AG09309 (cell line): Measurements from ENCODE around the gene RTP5.

Experiments
- DNase-seq: peaks from one replicate; pipeline ENCODE4 v3.0.0-alpha.2; 2010; ENCODE audit warnings: low read depth
- H3K4me3 ChIP-seq: 2 replicates; pipeline ENCODE4 v1.5.1; 2011; ENCODE audit warnings: mild to moderate bottlenecking, low read depth, low read length, moderate library complexity; ENCODE audit not compliant: control insufficient read depth
- CTCF ChIP-seq: IDR thresholded peaks from 2 replicates; pipeline ENCODE4 v1.5.1; 2011; ENCODE audit warnings: mild to moderate bottlenecking, low read depth, low read length, inconsistent platforms; ENCODE audit not compliant: insufficient read depth, control insufficient read depth; ENCODE audit errors: missing control alignments

The RTP5 gene

DNA sequence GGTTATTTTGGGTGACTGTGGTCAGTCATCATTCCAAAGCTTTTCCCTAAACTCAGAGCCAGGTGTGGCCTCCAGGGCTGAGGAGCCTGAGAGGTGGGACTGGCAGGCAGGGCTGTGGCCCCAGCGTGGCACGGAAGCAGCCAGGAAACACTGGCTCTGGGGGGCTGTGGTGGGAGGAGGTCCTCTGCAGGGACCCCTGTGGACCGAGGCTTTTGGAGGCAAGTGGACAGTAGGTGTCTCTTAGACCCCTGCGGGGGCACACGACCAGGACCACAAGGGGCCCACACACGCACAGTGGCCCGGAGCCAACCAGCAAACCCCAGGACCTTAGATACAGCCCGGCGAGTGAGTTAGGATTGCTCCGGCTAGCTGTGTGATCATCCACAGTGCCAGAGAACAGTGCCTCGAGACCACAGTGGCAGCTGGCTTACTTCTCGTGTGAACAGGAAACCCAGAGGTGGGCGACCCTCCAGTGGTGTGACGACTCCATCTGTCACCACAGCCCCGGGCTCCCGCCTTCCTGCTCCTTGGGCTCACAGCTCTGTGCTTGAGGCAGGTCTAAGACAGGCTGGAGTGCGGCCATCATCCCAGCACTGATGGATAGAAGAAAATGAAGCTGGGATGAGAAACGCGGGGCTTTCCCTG is 1.6 kb upstream of the RTP5 start:
- no peak overlapping the region for H3K4me3 ChIP-seq
- no peak for DNase-seq

GRCh38 chr2:241868661-241869081 is 858 bp upstream of the RTP5 start:
- no peak overlapping the region for H3K4me3 ChIP-seq

More for the DNA sequence above, 1.6 kb upstream of the RTP5 start:
- no peak for TF ChIP-seq CTCF

GRCh38 chr2:241870081-241870541 is 582 bp downstream of the RTP5 start:
- no peak for TF ChIP-seq CTCF
- DNase-seq, result no peak

More at GRCh38 chr2:241868661-241869081, 858 bp upstream of the RTP5 start:
- DNase-seq, result no peak
- no peak for TF ChIP-seq CTCF

GRCh38 chr2:241870611-241871537 is 1.3 kb downstream of the RTP5 start:
- H3K4me3 ChIP-seq, result no peak overlapping the region
- TF ChIP-seq CTCF, result no peak
- DNase-seq, result no peak

More at GRCh38 chr2:241870081-241870541, 582 bp downstream of the RTP5 start:
- H3K4me3 ChIP-seq, result no peak overlapping the region

DNA sequence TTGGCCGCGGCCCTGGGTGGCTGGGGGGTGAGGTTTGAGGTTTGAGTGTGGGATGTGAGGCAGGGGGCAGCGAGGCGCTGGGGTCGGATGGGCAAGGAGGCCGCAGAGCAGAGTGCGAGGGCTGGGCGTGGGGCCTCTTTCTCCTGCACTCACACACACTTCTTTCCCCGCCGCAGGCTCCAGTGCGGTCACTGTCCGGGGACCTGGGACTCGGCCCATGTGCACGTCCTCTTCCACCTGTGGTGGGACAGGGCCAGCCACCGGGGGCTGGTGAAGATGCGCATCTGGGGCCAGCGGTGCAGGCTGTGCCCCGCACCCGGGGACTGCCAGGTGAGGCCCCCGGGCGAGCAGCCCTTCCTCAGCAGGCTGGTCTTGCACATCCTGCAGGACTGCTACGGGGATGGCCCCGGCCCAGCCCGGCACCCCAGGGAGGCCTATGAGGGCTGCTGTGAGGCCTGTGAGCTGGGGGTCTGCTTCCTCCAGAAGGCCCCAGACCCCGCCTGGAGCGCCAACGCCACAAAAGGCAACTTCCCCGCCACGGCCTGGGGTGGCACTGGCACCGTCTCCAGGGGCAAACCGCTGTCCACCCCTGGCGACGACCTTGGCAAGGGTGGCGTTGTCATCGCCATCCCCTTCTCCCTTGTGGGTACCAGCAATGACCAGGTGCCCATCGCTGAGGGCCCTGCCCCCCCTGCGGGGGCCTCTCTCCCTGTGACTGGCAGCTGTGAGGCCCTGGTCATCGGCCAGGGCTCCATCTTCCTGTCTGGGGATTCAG is 2.2 kb downstream of the RTP5 start:
- no peak overlapping the region for H3K4me3 ChIP-seq
- DNase-seq, result no peak
- TF ChIP-seq CTCF, result no peak

DNA sequence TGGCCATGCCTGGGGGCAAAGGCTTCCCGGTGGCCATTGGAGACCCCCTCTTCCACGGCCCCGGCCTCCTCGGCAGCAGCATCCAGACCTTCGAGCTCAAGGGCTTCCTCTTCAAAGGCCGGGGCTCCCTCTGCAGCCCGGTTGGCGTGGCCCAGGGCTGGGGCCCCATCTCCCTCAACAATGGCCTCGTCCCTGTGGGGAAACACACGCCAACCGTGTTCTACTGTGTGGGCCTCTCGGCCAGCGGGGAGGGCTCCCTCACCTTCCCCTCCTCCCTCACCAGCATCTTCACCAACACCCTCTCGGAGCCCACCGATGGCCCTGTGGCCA is 2.7 kb downstream of the RTP5 start:
- no peak for TF ChIP-seq CTCF
- H3K4me3 ChIP-seq, result no peak overlapping the region
- DNase-seq, result no peak
